Mesodermal cell (in vitro differentiated cells): ENCODE measurements around the gene DPH2. TPM values are rescaled to one million over a fixed set of nuclear protein-coding genes. Genes with fewer than 3 reads are reported as not detected.
A peak's percentile ranks its signal among the peaks of the same experiment; 100 is the strongest.

ENCODE experiments used
- H3K27ac ChIP-seq: 2 replicates; pipeline ENCODE4 v1.7.0; 2013; ENCODE audit warnings: mild to moderate bottlenecking, low read depth, low read length, moderate library complexity; ENCODE audit not compliant: severe bottlenecking
- H3K36me3 ChIP-seq: 2 replicates; pipeline ENCODE4 v1.7.1; 2013; ENCODE audit warnings: mild to moderate bottlenecking, low read length, moderate library complexity; ENCODE audit not compliant: control insufficient read depth, insufficient read depth
- H3K4me1 ChIP-seq: one replicate; pipeline ENCODE4 v1.7.1; 2013; ENCODE audit warnings: mild to moderate bottlenecking, low read length; ENCODE audit not compliant: insufficient read depth, control insufficient read depth, poor library complexity, severe bottlenecking
- H3K4me3 ChIP-seq: 2 replicates; pipeline ENCODE4 v1.7.0; 2013; ENCODE audit warnings: low read length, control low read depth, mild to moderate bottlenecking; ENCODE audit not compliant: insufficient read depth, poor library complexity, severe bottlenecking; ENCODE audit errors: extremely low read depth
- H3K9me3 ChIP-seq: 2 replicates; pipeline ENCODE4 v1.7.1; 2013; ENCODE audit warnings: mild to moderate bottlenecking, low read length, moderate library complexity; ENCODE audit not compliant: control insufficient read depth
- WGBS, 2 experiments: methylation state at CpG; one replicate each; pipeline ENCODE4 v1.1.5; 2013; ENCODE audit warnings: missing lambda C conversion rate in 2 of 2; ENCODE audit not compliant: insufficient coverage in 2 of 2; 5-methylcytosine and 5-hydroxymethylcytosine counted together
- polyA plus RNA-seq, 2 experiments: library from polyadenylated mRNA; stranded (reverse); fragments of 50-300 nt; gene quantifications; one replicate each; pipeline ENCODE4 v1.2.3, GENCODE V29; 2013

DPH2 gene
- polyA plus RNA-seq (2013, experiment 1 of 2) = 20.3 TPM
- 12.6 TPM for polyA plus RNA-seq (2013, experiment 2 of 2)

- no peaks in the 10 kb centered on the region for H3K9me3 ChIP-seq
- 0 to 1% methylated on average over 29 to 36 of the region's 47 CpGs for WGBS, 2 experiments
- no peak within 1 kb of the TSS for H3K27ac ChIP-seq
- H3K4me1 ChIP-seq = peaks cover 7% of the 10 kb centered on the region
- peaks cover 28% of the 10 kb centered on the region for H3K36me3 ChIP-seq
- peak within 1 kb of the TSS; percentile 76 for H3K4me3 ChIP-seq
Measured at GRCh38 chr1:43969746-43970466, at the start of gene DPH2. Gene DPH2, plus strand, starts transcription at chr1:43970010. Its CDS starts 166 bp downstream, at chr1:43970176.

- 92 to 94% methylated on average over 5 to 6 of the region's 6 CpGs for WGBS, 2 experiments
- H3K4me3 ChIP-seq = no peak overlapping the region
- H3K27ac ChIP-seq = no peak overlapping the region
- H3K9me3 ChIP-seq = no peaks in the 10 kb centered on the region
- H3K4me1 ChIP-seq = peaks cover 5% of the 10 kb centered on the region
- no peaks in the 10 kb centered on the region for H3K36me3 ChIP-seq
Measured at GRCh38 chr1:43921022-43921421, 48.8 kb upstream of the DPH2 start.

GRCh38 chr1:43924516-43924915, 45.3 kb upstream of the DPH2 start:
- Histone ChIP-seq H3K9me3 (no peaks in the 10 kb centered on the region), H3K4me3 (no peak overlapping the region), H3K27ac (no peak overlapping the region), H3K4me1 (peaks cover 5% of the 10 kb centered on the region), H3K36me3 (peaks cover 6% of the 10 kb centered on the region)
- WGBS, 2 experiments = 74 to 75% methylated on average over 4 of the region's 4 CpGs

- 88 to 100% methylated on average over 9 of the region's 9 CpGs for WGBS, 2 experiments
- H3K36me3 ChIP-seq = peaks cover 15% of the 10 kb centered on the region
- no peak overlapping the region for H3K27ac ChIP-seq
- no peaks in the 10 kb centered on the region for H3K9me3 ChIP-seq
- peaks cover 12% of the 10 kb centered on the region for H3K4me1 ChIP-seq
- H3K4me3 ChIP-seq = no peak overlapping the region
Measured at GRCh38 chr1:43925846-43926245, 44.0 kb upstream of the DPH2 start.

GRCh38 chr1:43930168-43930948, 39.5 kb upstream of the DPH2 start:
- Histone ChIP-seq H3K27ac (peak overlapping the region; percentile 66), H3K4me1 (peaks cover 22% of the 10 kb centered on the region), H3K4me3 (no peak overlapping the region), H3K9me3 (no peaks in the 10 kb centered on the region), H3K36me3 (peaks cover 15% of the 10 kb centered on the region)
- 92 to 97% methylated on average over 8 to 9 of the region's 10 CpGs for WGBS, 2 experiments

GRCh38 chr1:43930949-43931275, 38.9 kb upstream of the DPH2 start:
- no peak overlapping the region for H3K4me3 ChIP-seq
- H3K9me3 ChIP-seq = no peaks in the 10 kb centered on the region
- peaks cover 22% of the 10 kb centered on the region for H3K4me1 ChIP-seq
- peaks cover 15% of the 10 kb centered on the region for H3K36me3 ChIP-seq
- H3K27ac ChIP-seq = no peak overlapping the region
- 90 to 92% methylated on average over 4 of the region's 4 CpGs for WGBS, 2 experiments

GRCh38 chr1:43931711-43932660, 37.8 kb upstream of the DPH2 start:
- Histone ChIP-seq H3K27ac (no peak overlapping the region), H3K4me1 (peaks cover 26% of the 10 kb centered on the region), H3K36me3 (peaks cover 10% of the 10 kb centered on the region), H3K4me3 (no peak overlapping the region), H3K9me3 (no peaks in the 10 kb centered on the region)
- 93 to 96% methylated on average over 5 to 10 of the region's 13 CpGs for WGBS, 2 experiments

GRCh38 chr1:43932786-43933385, 36.9 kb upstream of the DPH2 start:
- Histone ChIP-seq H3K36me3 (peaks cover 9% of the 10 kb centered on the region), H3K4me1 (peaks cover 26% of the 10 kb centered on the region), H3K4me3 (peak overlapping the region; percentile 31), H3K27ac (no peak overlapping the region), H3K9me3 (no peaks in the 10 kb centered on the region)
- WGBS, 2 experiments = 35 to 52% methylated on average over 6 to 8 of the region's 8 CpGs

- H3K27ac ChIP-seq = no peak within 1 kb of the TSS
- WGBS, 2 experiments = 8 to 14% methylated on average over 18 to 35 of the region's 42 CpGs
- no peaks in the 10 kb centered on the region for H3K9me3 ChIP-seq
- H3K36me3 ChIP-seq = peaks cover 9% of the 10 kb centered on the region
- H3K4me1 ChIP-seq = peaks cover 26% of the 10 kb centered on the region
- H3K4me3 ChIP-seq = peak within 1 kb of the TSS; percentile 31
Measured at GRCh38 chr1:43933386-43934100, 36.3 kb upstream of the DPH2 start, which contains the start of gene ARTN. Gene ARTN, plus strand, starts transcription at chr1:43933801. Its CDS starts 1,856 bp downstream, at chr1:43935657.
